ENCODE measurements around the gene ERBB2. TPM values are rescaled to one million over a fixed set of nuclear protein-coding genes. Genes with fewer than 3 reads are reported as not detected.
A peak's percentile ranks its signal among the peaks of the same experiment; 100 is the strongest.

Gene ERBB2
- total RNA-seq, 2 donors from 2014 or later, result 110 to 133 TPM

DNA sequence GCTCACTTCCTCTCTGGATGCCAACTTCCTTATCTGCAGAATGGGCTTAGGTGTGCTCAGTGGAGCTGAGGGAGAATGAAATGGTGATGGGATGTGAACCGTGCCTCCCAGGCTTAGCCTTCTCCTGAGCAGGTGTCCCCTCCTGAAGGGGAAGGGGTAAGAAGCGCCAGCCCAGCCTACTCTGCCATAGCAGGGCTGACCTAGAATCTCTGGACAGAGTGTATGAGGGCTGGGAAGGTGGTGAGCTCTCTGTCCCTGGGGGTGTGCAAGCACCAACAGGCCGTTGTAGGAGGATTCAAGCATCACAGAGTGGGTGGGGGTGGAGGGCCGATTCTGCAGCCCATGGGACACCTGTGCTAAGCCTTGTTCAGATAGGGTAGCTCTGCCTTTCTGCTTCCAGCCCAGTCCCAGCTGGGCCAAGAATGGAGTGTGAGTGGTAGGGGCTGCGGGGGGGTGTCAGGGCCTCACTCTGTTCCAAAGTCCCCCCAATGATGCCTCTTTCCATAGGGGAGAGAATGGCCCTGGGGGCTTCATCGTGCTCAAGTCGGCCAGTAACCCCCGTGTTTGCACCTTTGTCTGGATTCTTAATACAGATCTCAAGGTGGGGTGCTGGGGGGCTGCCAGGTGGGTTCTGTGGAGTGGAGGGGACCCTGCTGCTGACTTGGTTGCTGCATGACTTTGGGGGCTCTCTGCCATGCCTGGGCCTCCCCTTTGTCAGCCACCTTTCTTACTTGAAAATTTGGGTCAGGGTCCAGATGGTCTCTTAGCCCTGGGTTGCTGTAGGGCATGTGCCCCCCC is 37.9 kb upstream of the ERBB2 start:
- Histone ChIP-seq H3K27me3 (ENCODE audit: control insufficient read depth, insufficient read depth, low read length, poor library complexity, severe bottlenecking) (peaks cover 11% of the 10 kb centered on the region), H3K36me3 (ENCODE audit: control insufficient read depth, insufficient read depth, low read length) (peaks cover 11% of the 10 kb centered on the region), H3K9me3 (ENCODE audit: control insufficient read depth, low read length) (no peaks in the 10 kb centered on the region), H3K4me3 (ENCODE audit: low read length) (no peak overlapping the region), H3K4me1 (ENCODE audit: control insufficient read depth, insufficient read depth, low read length) (no peaks in the 10 kb centered on the region), H3K27ac (ENCODE audit: low read depth, low read length) (no peak overlapping the region), H3K9ac (ENCODE audit: extremely low read depth, low read length, poor library complexity, severe bottlenecking) (no peak overlapping the region)
- Mint-ChIP-seq H3K4me1 (peaks cover 8% of the 10 kb centered on the region), H3K4me3 (no peak overlapping the region), H3K27me3 (ENCODE audit: insufficient read depth) (peaks cover 23% of the 10 kb centered on the region), H3K36me3 (ENCODE audit: low read depth) (peaks cover 14% of the 10 kb centered on the region), H3K27ac (no peak overlapping the region), H3K9me3 (no peaks in the 10 kb centered on the region)
- TF ChIP-seq, protein P1, sequence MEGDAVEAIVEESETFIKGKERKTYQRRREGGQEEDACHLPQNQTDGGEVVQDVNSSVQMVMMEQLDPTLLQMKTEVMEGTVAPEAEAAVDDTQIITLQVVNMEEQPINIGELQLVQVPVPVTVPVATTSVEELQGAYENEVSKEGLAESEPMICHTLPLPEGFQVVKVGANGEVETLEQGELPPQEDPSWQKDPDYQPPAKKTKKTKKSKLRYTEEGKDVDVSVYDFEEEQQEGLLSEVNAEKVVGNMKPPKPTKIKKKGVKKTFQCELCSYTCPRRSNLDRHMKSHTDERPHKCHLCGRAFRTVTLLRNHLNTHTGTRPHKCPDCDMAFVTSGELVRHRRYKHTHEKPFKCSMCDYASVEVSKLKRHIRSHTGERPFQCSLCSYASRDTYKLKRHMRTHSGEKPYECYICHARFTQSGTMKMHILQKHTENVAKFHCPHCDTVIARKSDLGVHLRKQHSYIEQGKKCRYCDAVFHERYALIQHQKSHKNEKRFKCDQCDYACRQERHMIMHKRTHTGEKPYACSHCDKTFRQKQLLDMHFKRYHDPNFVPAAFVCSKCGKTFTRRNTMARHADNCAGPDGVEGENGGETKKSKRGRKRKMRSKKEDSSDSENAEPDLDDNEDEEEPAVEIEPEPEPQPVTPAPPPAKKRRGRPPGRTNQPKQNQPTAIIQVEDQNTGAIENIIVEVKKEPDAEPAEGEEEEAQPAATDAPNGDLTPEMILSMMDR (conservative IDR thresholded peaks at IDR 0.05), result no peak
- DNase-seq, result no peak
- WGBS, 2 experiments (ENCODE audit: insufficient coverage in 1 of 2, insufficient read length in 1 of 2), result 89 to 100% methylated on average over 2 to 8 of the region's 8 CpGs

DNA sequence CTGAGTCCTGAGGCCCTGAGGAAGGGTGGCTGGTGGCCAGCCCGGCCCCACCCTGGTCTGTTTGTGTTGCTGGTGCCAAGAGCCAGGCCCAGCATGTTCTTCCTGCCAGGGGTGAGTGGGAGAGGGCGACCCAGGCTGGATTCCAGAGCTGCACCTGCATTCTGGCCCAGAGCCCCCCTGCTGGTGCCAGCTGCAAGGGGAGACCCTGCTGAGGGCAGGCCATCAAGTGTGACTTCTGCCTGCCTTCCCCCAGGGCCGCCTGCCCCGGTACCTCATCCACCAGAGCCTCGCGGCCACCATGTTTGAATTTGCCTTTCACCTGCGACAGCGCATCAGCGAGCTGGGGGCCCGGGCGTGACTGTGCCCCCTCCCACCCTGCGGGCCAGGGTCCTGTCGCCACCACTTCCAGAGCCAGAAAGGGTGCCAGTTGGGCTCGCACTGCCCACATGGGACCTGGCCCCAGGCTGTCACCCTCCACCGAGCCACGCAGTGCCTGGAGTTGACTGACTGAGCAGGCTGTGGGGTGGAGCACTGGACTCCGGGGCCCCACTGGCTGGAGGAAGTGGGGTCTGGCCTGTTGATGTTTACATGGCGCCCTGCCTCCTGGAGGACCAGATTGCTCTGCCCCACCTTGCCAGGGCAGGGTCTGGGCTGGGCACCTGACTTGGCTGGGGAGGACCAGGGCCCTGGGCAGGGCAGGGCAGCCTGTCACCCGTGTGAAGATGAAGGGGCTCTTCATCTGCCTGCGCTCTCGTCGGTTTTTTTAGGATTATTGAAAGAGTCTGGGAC is 37.1 kb upstream of the ERBB2 start:
- 89% methylated on average over 10 to 22 of the region's 22 CpGs for WGBS, 2 experiments (ENCODE audit: insufficient coverage in 1 of 2, insufficient read length in 1 of 2)
- Mint-ChIP-seq H3K27ac (no peak overlapping the region), H3K9me3 (no peaks in the 10 kb centered on the region), H3K27me3 (ENCODE audit: insufficient read depth) (peaks cover 29% of the 10 kb centered on the region), H3K36me3 (ENCODE audit: low read depth) (peaks cover 13% of the 10 kb centered on the region), H3K4me1 (peaks cover 8% of the 10 kb centered on the region), H3K4me3 (no peak overlapping the region)
- no peaks in the 10 kb centered on the region for H3K9me3 ChIP-seq (ENCODE audit: control insufficient read depth, low read length)
- no peaks in the 10 kb centered on the region for H3K4me1 ChIP-seq (ENCODE audit: control insufficient read depth, insufficient read depth, low read length)
- H3K27ac ChIP-seq (ENCODE audit: low read depth, low read length), result peak overlapping the region; percentile 29
- no peak for DNase-seq
- no peak overlapping the region for H3K9ac ChIP-seq (ENCODE audit: extremely low read depth, low read length, poor library complexity, severe bottlenecking)
- peaks cover 19% of the 10 kb centered on the region for H3K27me3 ChIP-seq (ENCODE audit: control insufficient read depth, insufficient read depth, low read length, poor library complexity, severe bottlenecking)
- no peak overlapping the region for H3K4me3 ChIP-seq (ENCODE audit: low read length)
- H3K36me3 ChIP-seq (ENCODE audit: control insufficient read depth, insufficient read depth, low read length), result peaks cover 11% of the 10 kb centered on the region
- TF ChIP-seq, protein P1 (conservative IDR thresholded peaks at IDR 0.05), result no peak

DNA sequence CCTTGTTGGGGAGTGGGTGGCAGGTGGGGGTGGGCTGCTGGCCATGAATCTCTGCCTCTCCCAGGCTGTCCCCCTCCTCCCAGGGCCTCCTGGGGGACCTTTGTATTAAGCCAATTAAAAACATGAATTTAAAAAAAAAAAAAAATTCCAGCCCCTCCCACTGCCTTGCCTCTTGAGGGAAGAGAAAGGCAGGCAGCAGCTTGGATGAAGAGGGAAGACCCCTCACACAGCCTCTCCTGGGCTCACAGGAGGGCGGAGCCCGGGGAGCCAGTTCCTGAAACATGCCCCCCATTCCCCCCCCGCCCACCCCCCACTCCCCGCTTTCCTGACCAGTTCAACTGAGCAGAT is 36.5 kb upstream of the ERBB2 start:
- Histone ChIP-seq H3K4me1 (ENCODE audit: control insufficient read depth, insufficient read depth, low read length) (no peaks in the 10 kb centered on the region), H3K27ac (ENCODE audit: low read depth, low read length) (peak overlapping the region; percentile 29), H3K9me3 (ENCODE audit: control insufficient read depth, low read length) (no peaks in the 10 kb centered on the region), H3K4me3 (ENCODE audit: low read length) (no peak overlapping the region), H3K27me3 (ENCODE audit: control insufficient read depth, insufficient read depth, low read length, poor library complexity, severe bottlenecking) (peaks cover 25% of the 10 kb centered on the region), H3K9ac (ENCODE audit: extremely low read depth, low read length, poor library complexity, severe bottlenecking) (no peak overlapping the region), H3K36me3 (ENCODE audit: control insufficient read depth, insufficient read depth, low read length) (peaks cover 11% of the 10 kb centered on the region)
- TF ChIP-seq, protein P1 (conservative IDR thresholded peaks at IDR 0.05), result no peak
- peaks cover 8% of the 10 kb centered on the region for H3K4me1 Mint-ChIP-seq
- peaks cover 33% of the 10 kb centered on the region for H3K27me3 Mint-ChIP-seq (ENCODE audit: insufficient read depth)
- H3K27ac Mint-ChIP-seq, result no peak overlapping the region
- no CpG with 5 or more reads among the region's 4 CpGs for WGBS, 2 experiments (ENCODE audit: insufficient coverage in 1 of 2, insufficient read length in 1 of 2)
- H3K4me3 Mint-ChIP-seq, result no peak overlapping the region
- no peaks in the 10 kb centered on the region for H3K9me3 Mint-ChIP-seq
- no peak for DNase-seq
- H3K36me3 Mint-ChIP-seq (ENCODE audit: low read depth), result peaks cover 11% of the 10 kb centered on the region
